GM19372 (cell line): ENCODE results near the gene HS1BP3.

ENCODE experiments used
- ATAC-seq: cut with Tn5 transposase; IDR thresholded peaks from one replicate; pipeline ENCODE4 v1.9.1; 2021; ENCODE audit warnings: mild to moderate bottlenecking, low read depth, moderate library complexity; ENCODE audit not compliant: unreplicated experiment

The HS1BP3 gene

DNA sequence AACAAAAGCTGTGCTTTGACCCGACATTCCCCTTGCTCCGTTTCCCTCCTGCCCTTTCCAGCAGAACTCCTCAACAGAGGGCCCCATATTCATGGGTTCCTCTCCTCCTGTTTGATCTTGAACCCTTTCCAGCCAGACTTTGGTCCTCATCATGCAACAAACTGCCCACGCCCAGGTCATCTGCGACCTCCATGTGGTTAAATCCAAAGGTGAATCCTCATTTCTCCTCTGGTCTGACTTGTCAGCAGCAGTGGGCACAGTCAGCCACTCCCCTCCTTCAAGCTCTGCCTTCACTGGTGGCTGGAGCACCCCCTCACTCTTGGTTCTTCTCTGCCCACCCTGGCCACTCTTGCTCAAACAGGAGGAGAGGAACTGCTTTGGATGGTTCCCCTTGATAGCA, 2.7 kb downstream of the HS1BP3 start:
- ATAC-seq = no peak

- no peak for ATAC-seq
Observed at GRCh38 chr2:20647738-20648137, 3.2 kb downstream of the HS1BP3 start.

GRCh38 chr2:20647211-20647610, 3.7 kb downstream of the HS1BP3 start:
- no peak for ATAC-seq

- ATAC-seq = no peak
Observed at GRCh38 chr2:20646446-20646845, 4.5 kb downstream of the HS1BP3 start.

DNA sequence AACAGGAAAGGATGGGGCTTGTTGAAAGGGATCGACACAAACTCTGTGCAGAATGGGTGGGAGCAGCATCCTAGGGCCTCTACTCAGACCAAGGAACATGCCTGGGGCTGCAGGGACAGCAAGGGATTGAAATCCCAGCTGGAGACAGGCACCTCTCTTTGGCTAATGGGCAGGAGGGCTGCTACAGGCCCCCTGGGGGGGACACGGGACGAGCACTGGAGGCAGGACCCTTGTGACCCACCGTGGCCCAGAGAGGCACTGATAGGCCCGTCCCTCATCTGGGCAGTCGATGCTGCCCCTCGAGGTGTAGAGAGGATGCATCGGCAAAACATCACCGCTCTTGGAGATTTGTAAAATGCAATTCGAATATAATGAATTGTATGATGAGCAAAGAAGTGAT, 5.1 kb downstream of the HS1BP3 start:
- ATAC-seq = no peak

DNA sequence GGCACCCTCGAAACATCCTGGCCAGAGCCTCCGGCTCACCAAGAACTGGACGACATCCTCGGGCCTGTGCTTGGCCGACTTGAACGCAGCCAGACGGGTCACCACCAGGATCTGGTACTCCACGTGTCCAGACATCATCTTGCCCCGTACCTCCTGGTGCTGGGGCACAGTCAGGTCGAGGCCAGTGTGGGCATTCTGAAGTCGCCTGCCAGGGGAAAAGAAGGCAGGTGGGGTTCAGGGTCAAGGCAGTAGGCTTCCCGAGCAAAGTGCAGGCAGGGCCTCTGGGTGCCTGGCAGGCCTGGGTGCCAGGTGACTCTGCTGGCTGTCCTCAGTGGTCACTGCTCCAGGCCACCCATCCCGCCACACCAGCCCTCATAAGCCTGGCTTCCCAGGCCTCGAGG, 5.6 kb downstream of the HS1BP3 start:
- no peak for ATAC-seq

DNA sequence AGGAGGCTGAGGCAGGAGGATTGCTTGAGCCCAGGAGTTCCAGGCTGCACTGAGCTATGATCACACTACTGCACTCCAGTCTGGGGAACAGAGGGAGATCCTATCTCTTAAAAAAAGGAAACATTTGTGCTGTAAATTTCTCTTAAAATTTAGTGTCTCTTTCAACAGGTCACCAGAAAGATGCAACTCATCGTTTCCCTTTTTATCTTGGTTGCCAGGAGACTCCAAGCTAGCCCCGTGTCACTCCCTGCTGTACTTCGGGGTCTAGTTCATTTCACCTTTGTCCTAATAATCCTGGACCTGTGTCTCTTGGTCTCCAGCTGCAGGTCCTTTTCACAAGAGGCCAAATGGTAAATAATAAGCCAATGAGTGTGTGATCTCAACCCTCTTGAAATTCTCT, 7.1 kb downstream of the HS1BP3 start:
- no peak for ATAC-seq

GRCh38 chr2:20643060-20643459, 7.8 kb downstream of the HS1BP3 start:
- no peak for ATAC-seq

DNA sequence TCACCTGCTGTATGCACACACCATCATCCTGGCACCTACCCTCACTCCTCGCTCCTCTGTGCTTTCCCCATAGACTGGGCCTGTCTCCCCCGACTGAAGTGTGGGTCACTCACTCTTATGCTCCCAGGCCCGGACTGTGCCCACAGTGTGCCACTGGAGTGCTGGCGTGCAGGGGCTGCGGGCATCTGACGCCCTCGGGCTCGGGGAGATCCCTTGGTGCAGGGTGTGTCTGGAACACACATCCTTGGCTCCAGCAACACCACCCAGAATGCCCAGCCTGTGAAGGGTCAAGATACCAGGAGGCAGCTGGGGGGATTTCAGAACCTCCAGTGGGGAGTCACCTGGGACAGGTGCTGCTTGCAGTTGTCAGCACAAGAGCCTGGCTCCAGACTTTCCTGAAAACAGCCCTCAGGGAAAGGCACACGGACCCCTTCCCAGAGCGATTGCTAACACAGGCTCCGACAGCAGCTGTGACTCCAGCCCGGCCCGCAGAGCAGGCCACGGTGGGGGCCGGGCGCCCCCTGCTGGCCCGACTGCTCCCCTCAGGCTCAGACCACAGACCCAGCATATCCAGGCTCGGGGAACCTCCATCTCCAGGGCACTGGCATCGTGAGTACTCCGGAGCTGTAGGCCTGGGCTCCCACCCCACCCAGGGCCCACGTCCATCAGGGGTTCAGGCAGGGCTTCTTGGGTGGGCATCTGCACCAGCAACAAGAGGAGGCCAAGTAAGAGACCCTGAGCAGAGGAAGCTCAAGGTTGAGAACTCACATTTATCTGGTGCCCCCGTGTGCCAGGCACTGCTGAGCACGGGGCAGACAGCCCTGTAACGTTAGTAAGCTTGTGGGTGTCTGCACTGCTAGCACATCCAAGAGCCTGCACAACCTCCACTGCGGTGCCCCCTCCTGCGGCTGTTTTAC, 8.6 kb downstream of the HS1BP3 start:
- ATAC-seq = peak; percentile 100

GRCh38 chr2:20641123-20641985, 9.5 kb downstream of the HS1BP3 start:
- ATAC-seq = no peak

- no peak for ATAC-seq
Observed at GRCh38 chr2:20640411-20641122, 10.3 kb downstream of the HS1BP3 start.

DNA sequence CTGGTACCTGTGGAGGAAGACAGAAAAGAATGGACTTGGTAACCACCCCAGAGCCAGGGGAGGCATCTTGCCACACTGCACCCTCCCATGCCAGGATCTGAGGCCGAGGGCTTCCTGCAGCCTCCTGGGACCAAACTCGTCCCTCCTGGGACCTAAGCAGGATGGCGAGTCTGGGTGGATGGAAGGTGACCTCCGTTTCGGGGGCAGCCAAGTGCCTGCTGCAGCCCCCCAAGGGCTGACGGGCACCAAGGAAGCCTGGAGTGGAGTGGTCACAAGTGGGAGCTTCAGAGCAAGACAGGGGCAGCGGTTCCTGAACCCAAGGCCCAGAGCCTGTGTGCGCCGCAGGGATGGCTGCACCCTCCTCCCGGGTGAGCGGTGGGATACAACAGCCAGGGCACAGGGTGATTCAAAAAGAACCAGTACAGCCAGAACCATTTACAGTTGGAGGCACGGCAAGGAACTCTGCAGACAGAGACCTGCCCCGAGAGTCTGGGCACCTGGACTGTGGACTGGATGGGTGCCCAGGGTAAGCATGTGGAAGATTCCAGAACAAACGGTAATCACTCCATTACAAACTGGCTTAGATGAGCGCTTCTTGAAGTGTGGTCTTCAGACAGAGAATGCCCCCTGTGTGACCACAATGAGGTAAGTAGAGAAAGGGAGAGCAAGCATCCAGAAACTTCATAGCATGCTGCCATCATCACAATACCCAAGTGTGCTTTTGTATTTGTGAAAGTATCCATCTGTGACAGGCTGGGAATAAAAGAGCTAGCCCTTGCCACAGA, 12.1 kb downstream of the HS1BP3 start:
- no peak for ATAC-seq

DNA sequence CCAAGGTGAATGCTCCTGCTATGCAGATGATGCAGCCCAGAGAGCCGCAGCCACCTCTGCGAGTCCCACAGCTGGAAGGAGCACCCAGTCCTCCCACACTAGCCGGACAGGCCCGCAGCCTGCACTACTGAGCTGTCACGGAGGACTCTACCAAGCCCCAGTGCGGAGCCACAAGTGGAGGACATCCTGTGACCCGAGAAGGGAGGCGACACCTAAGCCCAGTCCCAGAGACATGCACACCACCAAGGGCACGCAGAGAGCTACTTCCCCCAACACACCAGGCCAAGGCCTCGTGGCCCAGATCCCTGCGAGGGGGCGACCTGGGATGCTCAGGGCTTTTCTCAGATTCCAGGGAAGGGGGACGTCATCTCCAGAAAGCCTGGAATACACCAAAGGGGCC, 12.9 kb downstream of the HS1BP3 start:
- ATAC-seq = no peak

GRCh38 chr2:20637147-20637546, 13.8 kb downstream of the HS1BP3 start:
- ATAC-seq = no peak

DNA sequence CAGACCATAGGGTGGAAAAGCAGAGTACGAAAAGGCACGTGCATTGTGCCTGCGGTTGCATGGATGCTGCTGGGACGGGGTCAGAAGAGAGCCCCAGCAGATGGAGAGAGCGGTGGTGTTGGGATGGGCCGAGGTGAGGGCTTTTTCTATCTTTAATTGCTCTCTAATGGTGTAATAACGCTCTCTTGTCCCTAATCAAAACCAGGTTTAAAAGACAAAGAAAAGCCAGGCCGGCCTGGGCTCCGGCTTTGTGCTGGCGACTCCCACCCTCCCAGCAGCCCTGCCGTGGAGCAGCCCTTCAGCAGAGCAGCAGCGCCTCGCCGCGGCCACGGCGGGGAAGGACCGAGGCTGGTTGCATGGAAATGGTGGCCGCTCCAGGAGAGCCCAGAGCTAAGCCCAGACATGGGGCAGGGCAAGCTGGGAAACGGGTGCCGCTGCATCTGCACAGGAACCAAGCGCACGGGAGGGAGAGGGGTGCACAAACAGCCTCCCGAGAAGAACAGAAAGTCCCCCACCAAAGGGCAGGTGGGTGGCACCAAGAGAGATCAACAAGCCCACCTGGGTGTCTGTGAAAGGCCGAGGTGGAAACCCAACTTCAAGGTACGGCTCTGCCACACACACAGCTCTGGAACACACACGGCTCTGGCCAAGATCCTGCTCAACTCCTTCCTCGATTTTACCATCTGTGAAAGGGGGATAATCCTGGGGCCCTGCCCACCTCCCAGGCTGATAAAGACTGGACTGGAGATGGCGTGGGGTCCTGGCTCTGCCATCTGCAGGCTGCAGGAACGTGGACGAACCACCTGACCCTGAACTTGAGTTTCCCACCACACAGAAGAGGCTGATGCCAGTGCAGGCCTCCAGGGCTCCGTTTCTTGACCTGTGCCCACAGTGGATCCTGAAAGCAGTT, 15.0 kb downstream of the HS1BP3 start:
- peak; percentile 93 for ATAC-seq

GRCh38 chr2:20635113-20635510, 15.8 kb downstream of the HS1BP3 start:
- no peak for ATAC-seq

- no peak for ATAC-seq
Observed at GRCh38 chr2:20634507-20635112, 16.3 kb downstream of the HS1BP3 start.

GRCh38 chr2:20633794-20634506, 16.9 kb downstream of the HS1BP3 start:
- ATAC-seq = no peak
